NCI-H2029 (cell line): ENCODE measurements around the gene PRDM7.
A peak's percentile ranks its signal among the peaks of the same experiment; 100 is the strongest.
"Not testable (repeated sequence)": the region's sequence is repeated elsewhere in the genome, so short reads cannot be mapped to it uniquely, and the experiment has no call there.

ENCODE experiments used
- DNase-seq: peaks from one replicate; lab custom pipeline; 2025; lab: John Stamatoyannopoulos, UW

PRDM7 gene

DNA sequence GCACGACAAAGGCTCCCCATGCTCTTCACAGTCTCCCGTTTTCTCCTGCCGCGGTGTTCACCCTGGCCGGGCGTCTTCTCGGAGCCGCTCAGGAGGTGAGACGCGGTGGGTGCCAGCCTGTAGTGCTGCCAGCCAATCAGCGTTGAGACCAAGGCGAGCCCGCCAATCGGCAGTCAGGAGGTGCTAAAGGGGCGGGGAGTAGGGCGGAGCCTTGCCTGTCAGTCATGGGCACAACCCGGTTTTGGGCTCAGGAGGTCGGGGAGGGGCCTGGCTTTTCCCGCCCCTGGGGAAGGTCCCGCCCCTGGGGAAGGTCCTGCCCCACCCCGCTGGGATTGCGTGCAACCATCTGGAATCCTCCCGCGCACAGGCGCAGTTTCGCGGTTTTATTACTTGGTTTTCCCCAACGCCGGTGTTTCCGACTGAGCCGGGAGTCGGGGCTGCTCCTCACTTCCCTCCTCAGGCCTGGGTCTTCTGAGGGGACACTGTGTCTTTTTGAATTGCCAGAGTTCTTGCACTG, at the start of gene PRDM7:
TSS of gene PRDM7 (minus strand) at position 92 of the 517 bp plus-strand sequence. CDS start 1,421 bp downstream, outside the sequence.
- DNase-seq, result peak; percentile 88

DNA sequence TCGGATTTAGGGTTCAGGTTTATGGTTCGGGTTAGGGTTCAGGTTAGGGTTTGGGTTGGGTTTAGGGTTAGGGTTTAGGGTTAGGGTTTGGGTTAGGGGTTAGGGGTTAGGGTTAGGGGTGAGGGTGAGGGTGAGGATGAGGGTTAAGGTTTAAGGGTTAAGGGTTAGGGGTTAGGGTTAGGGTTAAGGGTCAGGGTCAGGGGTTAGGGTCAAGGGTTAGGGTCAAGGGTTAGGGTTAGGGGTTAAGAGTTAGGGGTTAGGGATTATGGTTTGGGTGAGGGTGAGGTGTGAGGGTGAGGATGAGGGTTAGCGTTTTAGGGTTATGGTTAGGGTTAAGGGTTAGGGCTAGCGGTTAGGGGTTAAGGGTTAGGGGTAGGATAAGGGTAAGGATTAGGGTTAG, 44.7 kb upstream of the PRDM7 start:
- not testable (repeated sequence) for DNase-seq

DNA sequence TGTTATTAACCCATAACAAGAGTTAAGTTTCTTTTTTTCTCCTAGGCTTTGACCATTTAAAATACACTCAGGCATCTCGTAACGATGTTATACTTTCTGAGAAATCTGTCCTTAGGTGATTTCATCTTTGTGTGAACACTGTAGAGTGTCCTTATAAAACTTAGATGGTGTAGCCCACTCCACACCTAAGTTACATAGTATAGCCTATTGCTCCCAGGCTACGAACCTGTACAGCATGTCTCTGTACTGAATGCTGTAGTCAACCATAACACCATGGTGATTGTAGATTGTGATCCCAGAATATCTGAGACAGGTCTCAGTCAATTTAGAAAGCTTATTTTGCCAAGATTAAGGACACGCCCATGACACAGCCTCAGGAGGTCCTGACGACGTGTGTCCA, 30.5 kb upstream of the PRDM7 start:
- DNase-seq, result not testable (repeated sequence)

DNA sequence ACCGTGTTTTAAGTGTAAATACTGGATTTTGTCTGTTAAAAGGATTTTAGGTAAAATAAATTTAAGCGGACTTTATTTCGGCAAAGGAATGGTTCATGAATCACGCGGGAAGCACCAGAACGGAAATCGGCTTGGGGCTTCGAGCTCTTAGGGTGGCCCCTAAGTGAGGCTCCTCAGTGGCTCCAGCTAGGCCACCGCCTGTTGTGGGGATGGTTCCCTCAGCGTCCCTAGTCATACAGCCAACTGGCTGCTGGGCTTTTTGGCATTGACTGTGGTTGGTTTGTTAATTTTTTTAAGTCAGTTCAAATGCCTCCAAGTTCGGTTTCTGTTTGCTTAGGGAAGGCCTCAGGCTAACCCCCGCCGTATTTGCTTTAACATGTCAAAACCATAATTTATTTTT, 29.9 kb upstream of the PRDM7 start:
- DNase-seq, result not testable (repeated sequence)

DNA sequence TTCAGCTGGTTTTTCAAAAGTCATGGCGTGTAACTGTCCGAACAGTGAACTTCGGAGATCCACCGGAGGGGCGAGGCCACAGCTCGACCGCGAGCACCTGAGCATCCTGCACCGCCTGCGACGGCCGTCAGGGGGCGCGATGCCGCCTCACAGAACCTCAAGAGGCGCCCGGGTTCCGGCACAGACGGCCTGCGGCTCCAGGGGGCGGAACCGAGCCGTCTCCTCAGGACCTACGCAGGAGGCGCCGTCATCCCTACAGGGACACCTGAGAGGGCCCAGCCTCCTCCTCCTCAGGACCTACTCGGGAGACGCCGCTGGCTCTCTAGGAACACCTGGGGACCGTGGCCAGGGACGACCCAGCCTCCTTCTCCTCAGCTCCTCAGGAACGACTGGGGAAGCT, 29.1 kb upstream of the PRDM7 start:
- DNase-seq, result not testable (repeated sequence)

DNA sequence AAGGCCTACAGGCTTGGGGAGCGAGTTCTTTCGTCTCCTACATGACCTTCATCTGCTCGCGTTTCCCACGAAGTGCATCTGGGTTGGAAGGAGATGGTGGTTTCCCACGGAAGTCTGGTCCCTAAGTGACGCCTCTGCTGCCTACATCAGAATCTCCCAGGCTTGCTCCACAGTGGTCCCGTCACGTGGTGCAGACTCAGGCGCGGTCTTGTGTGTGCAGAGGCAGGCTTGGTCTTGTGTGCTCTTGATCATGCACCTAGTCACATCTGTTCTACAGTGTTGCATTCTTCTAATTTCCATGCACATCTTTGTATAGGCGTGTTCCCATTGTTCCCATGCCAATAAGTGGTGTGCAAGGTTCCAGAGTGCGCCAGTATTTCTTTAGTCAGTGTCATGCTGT, 27.6 kb upstream of the PRDM7 start:
- DNase-seq, result not testable (repeated sequence)

DNA sequence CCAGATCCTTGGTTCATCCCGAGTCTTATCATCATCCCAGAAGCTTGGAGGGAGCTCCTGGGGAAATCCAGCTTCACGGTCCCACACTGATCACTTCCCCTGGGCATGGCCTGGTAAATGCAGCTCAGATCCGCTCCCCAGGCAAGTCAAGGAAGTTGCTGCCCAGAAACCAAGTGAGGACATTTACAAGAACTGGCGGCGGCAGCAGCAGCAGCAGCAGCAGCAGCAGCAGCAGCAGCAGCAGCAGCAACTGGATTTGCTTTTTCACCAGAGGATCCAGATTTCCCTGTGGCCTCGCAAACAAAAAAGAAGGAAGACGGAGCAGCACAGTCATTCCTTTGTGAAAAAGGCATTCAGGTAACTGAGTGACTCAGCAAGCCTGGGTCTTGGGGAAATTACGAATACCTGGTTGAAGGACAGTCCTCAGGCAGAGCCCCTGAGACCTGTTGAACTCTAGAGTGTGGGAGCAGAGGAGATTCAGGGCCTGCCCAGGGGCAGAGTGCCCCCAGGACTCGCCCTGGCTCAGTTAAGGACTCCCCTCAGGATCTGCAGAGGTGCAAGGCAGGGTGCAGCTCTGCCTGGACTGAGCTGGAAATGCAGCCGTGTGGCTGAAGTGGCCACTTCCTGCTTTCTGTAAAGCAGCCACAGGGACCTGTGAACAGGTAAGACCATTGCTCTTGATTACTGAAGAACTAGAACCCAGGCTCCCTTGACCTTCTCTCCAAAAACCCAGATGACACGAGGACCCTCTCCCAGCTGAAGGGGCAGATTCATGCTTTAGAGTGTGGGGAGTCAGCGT, 25.2 kb upstream of the PRDM7 start:
- DNase-seq, result not testable (repeated sequence)

DNA sequence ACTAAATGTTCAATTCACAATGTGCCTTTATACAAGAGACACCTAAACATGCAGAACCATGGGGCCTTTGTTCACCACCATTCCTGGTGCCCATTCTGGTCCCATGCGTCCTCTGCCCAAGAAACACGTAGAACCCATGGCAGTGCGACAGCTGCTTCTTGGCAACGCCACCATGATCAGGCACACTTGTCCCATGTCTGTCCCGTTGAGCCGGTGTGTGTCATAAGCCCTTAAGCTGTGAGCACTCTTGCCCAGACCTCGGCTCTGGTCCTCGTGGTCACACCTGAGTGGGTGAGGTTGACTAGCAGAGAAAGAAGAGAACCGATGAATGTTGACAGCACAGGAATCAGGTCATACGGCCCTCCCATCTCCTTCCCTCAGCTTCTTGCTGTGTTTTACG, 24.2 kb upstream of the PRDM7 start:
- DNase-seq, result not testable (repeated sequence)

DNA sequence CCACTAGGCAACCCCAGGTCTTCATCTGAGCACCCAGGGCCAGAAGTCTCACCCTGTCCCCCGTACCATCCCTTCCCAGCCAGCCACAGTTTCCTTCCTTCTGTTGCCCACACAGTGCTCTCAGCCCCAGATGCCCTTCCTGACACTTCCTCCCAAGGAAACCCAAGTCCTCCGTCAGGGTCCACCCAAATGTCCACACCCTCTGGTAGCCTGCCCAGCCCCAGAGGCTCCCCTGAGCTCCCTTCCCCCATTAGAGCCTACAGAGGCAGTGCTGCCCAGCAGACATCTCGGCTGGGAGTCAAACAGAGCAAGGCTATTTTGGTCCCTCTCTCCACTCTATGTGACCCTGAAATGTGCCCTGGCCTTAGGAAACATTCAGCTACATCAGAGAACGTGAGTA, 23.7 kb upstream of the PRDM7 start:
- not testable (repeated sequence) for DNase-seq

DNA sequence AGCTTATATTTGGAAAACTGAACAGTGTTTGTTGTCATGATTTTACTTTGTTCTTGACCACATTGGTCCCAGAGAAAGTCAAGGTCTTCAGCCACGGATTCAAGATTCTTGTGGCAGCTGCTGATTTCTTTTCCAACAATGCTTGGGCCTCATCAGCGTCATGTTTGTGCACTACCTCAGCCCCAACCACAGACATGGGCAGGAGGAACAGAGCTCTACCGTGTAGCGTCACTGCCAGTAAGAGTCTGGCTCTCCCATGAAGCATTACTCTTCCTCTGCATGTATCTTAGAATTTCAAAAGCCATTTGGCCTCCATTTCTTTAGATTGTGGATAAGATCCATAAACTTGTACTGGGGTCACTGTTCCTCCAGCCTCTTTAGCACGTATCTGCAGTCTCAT, 23.1 kb upstream of the PRDM7 start:
- not testable (repeated sequence) for DNase-seq

DNA sequence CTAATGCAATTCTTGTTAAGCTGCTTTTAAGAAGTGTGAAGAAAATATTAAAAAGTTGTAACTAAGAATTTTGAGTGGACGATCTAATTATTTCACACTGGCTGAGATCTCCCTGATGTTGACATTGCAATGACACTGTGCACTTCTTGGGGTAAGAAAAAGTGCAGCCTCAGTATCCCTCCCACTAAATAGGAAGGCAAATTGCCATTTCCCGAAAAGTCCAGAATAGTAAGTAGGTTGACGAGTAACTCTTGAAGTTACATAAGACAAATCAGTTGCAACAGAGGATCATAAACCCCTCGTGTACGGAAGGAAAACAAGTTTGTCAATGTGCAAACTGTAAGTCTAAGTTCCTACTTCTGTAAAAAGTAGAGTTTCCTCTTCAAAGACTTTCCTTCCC, 21.8 kb upstream of the PRDM7 start:
- not testable (repeated sequence) for DNase-seq

DNA sequence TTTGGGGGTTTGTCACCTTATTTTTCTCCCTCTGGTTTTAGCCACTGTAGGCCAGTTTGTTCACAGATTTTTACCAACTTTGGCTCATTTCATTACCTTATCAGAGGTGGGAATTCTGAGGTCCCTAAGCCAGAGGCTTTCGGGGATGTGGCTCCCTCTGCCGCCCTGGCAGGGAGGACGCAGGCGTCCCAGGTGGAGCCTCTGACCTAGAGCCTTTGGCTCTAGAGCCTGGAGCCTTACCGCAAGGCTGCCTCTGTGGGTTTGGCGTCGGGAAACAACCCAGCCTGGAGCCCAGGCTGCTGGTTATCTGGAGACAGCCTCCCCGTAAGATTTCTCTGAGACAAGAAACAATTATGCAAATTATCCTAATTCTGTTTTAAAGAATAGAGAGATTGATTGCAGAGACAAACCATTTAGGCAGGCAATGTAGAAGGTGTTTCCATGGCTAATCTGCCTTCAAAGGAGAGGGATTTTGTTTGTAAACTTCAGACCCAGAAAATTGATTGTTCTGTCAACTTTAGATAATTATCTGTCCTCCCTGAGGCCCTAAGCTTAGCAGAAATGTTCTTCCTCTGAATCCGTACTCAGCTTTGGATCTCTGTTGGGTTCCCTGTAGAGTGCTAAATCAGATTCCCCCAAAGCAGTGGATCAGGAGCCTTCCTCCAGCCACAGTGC, 20.0 kb upstream of the PRDM7 start:
- not testable (repeated sequence) for DNase-seq

DNA sequence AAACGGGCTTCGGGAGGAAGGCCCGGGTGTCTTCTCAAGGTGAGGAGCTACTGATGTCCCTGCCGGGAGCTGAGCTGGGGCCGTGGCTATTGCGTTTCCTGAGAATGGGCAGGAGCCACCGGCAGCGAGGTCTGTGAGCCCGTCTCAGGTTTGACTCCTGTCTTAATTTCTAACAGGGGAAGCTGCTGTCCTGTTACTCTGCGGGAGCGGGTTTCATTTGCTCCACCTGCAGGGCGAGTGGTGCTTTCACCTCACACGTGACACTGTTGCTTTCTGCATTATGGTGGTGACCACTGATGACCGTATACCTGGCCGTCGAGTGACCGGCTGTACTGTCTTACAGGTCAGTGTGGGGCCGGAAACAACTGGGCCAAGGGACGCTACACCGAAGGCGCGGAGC, 17.7 kb upstream of the PRDM7 start:
- not testable (repeated sequence) for DNase-seq

DNA sequence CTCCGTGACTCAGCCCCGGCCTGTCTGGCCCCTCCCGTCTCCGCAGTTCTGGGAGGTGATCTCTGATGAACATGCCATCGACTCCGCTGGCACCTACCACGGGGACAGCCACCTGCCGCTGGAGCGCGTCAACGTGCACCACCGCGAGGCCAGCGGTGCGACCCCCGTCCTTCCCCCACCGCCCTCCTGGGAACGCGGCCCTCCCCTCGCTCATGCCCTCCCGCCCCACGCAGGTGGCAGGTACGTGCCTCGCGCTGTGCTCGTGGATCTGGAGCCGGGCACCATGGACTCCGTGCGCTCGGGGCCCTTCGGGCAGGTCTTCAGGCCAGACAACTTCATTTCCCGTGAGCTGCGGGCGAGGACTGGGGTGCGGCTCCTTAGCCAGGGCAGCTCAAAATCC, 17.2 kb upstream of the PRDM7 start:
- DNase-seq, result not testable (repeated sequence)

DNA sequence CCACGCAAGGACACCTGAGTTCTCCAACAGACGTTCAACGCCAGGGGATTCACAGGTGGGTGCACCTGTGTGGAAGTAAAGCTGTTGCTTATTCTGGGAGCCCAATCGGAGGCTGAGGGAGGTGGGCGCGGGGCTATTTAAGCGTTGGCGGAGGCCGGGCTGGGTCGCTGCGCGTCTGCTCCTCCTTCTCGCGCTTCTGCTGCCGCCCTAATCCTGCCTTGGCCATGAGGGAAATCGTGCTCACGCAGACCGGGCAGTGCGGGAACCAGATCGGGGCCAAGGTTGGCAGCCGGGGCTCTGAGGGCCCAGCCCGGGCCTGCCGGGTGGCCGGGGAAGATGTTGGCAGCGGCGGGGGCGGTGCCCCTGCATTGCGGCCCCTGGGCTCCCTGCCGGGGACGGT, 16.7 kb upstream of the PRDM7 start:
- not testable (repeated sequence) for DNase-seq

DNA sequence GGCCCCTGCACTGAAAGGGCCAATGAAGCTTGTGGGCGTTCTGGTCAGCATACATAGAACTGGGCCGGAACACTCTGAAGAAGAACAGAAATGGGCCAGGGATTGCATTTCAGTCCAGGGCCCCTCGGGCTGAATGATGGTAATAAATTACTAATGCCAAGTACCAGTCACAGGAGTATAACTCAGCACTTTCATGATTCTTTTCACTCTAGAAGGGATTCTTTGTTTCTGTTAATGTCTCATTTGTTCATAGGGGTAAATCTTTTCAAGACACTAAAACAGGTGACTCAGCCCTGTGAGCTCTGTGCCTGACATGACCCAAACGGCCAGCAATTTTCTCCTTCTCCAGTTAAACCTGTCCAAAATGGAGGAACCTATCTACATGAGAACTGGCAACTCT, 15.7 kb upstream of the PRDM7 start:
- not testable (repeated sequence) for DNase-seq

DNA sequence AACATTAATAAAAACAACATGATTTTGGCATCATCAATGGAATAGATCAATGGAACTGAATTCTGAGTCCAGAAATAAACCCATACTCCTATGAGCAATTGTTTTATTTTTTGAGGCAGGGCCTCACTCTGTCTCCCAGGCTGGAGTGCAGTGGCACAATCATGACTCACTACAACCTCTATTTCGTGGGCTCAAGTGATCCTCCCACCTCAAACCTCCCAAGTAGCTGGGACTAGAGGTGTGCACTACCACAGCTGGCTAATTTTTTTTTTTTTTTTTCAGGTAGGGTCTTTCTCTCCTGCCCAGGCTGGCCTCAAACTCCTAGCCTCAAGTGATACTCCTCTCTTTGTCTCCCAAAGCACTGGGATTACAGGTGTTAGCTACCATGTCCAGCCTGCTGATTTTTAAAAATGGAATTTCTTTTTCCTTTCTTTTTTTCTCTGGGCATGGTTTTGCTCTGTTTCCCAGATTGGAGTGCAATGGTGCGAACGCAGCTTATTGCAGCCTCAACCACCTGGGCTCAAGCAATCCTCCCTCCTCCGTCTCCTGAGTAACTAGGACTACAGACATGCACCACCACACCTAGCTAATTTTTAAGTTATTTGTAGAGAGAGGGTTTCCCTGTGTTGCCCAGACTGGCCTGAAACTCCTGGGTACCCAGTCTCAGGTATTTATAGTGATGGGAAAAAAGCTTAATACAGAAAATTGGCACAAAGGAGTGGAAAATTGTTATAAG, 7.3 kb upstream of the PRDM7 start:
- no peak for DNase-seq

DNA sequence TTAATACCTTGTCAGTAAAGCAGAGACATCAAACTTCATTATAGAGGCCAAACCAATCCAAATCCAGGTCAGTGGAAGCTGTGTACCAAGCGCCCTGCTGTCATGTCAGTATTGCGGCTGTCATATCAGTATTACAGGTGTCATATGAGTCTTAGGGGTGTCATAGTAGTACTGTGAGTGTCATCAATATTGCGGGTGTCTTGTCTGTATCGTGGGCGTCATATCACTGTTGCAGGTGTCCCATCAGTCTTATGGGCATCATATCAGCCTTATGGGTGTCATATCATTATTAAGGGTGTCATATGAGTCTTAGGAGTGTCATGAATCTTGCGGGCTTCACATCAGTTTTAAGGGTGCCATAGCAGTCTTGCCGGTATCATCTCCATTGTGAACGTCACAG, 6.0 kb upstream of the PRDM7 start:
- DNase-seq, result no peak

DNA sequence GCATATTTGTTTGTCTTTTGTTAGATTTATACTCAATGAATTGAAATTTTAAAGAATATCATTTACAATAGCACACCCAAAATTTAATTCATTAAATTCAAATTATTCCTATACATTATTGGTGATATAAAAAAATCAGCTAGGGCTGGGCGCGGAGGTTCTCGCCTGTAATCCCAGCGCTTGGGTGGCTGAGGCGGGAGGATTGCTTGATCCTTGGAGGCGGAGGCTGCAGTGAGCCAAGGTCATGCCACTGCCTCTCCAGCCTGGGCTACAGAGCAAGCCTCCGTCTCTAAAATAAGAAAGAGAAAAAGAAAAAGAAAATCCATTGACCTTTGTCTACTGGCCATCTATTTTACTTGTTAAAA, 4.5 kb upstream of the PRDM7 start:
- DNase-seq, result no peak

DNA sequence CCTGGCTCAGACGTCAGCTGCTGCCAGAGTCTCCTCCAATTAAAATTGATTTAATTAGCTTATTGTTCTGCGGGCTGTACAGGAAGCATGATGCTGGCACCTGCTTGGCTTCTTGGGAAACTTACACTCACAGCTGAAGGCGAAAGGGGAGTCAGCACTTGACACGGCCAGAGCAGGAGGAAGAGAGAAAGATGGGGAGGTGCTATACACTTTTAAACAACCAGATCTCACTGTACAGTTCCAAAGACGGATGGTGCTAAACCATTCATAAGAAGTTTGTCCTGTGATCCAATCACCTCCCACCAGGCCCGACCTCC, 1.4 kb upstream of the PRDM7 start:
- no peak for DNase-seq

DNA sequence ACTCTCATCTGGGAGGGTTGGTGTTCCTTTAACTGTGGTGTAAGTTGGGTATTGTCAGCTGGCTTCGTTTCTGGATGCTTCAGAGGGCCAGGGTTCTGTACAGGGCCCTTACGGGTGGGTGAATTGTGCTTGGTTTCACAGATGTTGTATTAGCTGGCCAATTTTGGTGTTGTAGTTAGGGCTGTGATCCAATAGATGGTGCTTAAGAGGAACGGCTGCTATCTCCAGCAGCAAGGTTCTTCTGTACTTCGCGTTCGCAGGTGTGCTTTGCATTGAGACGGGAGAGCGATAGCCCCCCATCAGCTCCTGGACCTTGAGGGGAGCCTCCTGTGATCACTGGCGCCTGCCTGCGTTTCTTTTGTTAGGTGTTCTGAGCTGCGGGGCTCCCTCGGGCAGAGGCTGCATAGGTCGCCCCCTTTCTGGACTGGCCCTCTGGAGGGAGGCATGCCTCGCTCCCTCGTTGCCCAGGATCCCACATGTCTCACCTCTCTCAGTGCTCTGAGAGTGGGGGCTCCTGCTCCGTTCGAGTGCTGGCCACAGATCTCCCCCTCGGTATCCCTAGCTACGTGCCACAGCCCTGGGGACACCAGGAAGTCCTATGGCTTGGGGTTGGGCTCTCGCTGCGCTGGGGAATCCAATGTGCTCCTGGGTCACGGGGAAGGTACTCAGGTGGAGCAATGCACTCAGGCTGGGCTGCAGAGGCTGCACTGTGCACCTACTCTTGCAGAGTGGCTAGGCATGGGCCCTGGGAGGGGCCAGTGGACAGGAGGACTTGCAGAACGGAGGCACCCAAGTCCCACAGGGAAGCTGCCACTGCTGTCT, 837 bp upstream of the PRDM7 start:
- DNase-seq, result peak; percentile 0
